GM21528 (cell line): ENCODE results near the gene ADGRG6.
"Not testable (repeated sequence)": the region's sequence is repeated elsewhere in the genome, so short reads cannot be mapped to it uniquely, and the experiment has no call there.

Experiments
- ATAC-seq: cut with Tn5 transposase; IDR thresholded peaks from one replicate; pipeline ENCODE4 v1.9.1; 2021; ENCODE audit warnings: mild to moderate bottlenecking, moderate library complexity; ENCODE audit not compliant: unreplicated experiment, low FRiP score

The ADGRG6 gene

GRCh38 chr6:142341855-142342330, 40.1 kb downstream of the ADGRG6 start:
- ATAC-seq, result no peak

- ATAC-seq, result no peak
Observed at GRCh38 chr6:142342986-142343385, 41.2 kb downstream of the ADGRG6 start.

GRCh38 chr6:142343938-142344337, 42.1 kb downstream of the ADGRG6 start:
- ATAC-seq, result no peak

GRCh38 chr6:142345261-142345660, 43.5 kb downstream of the ADGRG6 start:
- ATAC-seq, result no peak

- not testable (repeated sequence) for ATAC-seq
Observed at GRCh38 chr6:142346166-142346565, 44.4 kb downstream of the ADGRG6 start.

- no peak for ATAC-seq
Observed at GRCh38 chr6:142349215-142349823, 47.5 kb downstream of the ADGRG6 start.

- no peak for ATAC-seq
Observed at GRCh38 chr6:142350309-142350708, 48.5 kb downstream of the ADGRG6 start.

- no peak for ATAC-seq
Observed at GRCh38 chr6:142353690-142354089, 51.9 kb downstream of the ADGRG6 start.

- no peak for ATAC-seq
Observed at GRCh38 chr6:142354650-142355049, 52.8 kb downstream of the ADGRG6 start.

GRCh38 chr6:142355520-142356174, 53.8 kb downstream of the ADGRG6 start:
- ATAC-seq, result no peak

- ATAC-seq, result no peak
Observed at GRCh38 chr6:142356201-142356883, 54.5 kb downstream of the ADGRG6 start.

GRCh38 chr6:142356884-142357225, 55.0 kb downstream of the ADGRG6 start:
- no peak for ATAC-seq

- ATAC-seq, result no peak
Observed at GRCh38 chr6:142357879-142358278, 56.1 kb downstream of the ADGRG6 start.

GRCh38 chr6:142359271-142359960, 57.6 kb downstream of the ADGRG6 start:
- ATAC-seq, result no peak

GRCh38 chr6:142361345-142361744, 59.5 kb downstream of the ADGRG6 start:
- no peak for ATAC-seq

- no peak for ATAC-seq
Observed at GRCh38 chr6:142361779-142362750, 60.3 kb downstream of the ADGRG6 start.

GRCh38 chr6:142367061-142367460, 65.3 kb downstream of the ADGRG6 start:
- no peak for ATAC-seq

GRCh38 chr6:142367501-142368018, 65.8 kb downstream of the ADGRG6 start:
- no peak for ATAC-seq

- no peak for ATAC-seq
Observed at GRCh38 chr6:142369266-142369665, 67.5 kb downstream of the ADGRG6 start.

GRCh38 chr6:142372348-142372747, 70.5 kb downstream of the ADGRG6 start:
- no peak for ATAC-seq
